ENCODE data around the gene OAT.

Gene OAT

DNA sequence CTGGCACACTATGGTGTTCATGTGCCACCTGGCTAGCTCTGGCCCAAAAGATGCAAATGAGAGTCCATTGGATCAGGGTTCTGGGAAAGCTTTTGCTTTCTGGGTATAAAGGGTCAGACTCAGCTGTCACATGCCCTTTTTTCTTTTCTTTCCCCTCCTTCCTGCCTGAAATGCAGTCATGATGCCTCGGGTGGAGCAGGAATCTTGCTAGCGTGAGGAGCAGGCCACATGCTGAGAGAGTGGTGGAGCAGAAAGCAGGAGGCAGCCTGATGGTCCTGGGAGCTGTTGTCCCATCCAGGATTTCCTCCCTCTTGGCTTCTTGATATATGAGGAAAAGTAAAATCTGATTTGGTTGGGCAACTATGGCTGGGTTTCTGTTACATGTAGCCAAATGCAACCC lies 40.2 kb upstream of the OAT start:
- peaks cover 14% of the 10 kb centered on the region for H3K4me1 ChIP-seq (ENCODE audit: insufficient read depth, low read length)
- peaks cover 5% of the 10 kb centered on the region for H3K79me2 ChIP-seq (ENCODE audit: insufficient read depth, low read length)
- H4K20me1 ChIP-seq (ENCODE audit: insufficient read depth, low read length), result no peaks in the 10 kb centered on the region
- TF ChIP-seq CTCF (IDR thresholded peaks at IDR 0.05; ENCODE audit: borderline replicate concordance, extremely low read depth, low read length, poor library complexity, severe bottlenecking) (no peak), EZH2 (IDR thresholded peaks at IDR 0.05; ENCODE audit: borderline replicate concordance, low read depth, low read length, severe bottlenecking) (no peak)
- H3K4me2 ChIP-seq (ENCODE audit: insufficient read depth, low read length), result no peak overlapping the region
- peak overlapping the region; percentile 30; the same call in 1 of the 2 replicates for H2AFZ ChIP-seq (ENCODE audit: low read depth, low read length)
- no peak overlapping the region for H3K4me3 ChIP-seq (ENCODE audit: low read depth in 1 of 2, low read length in 2 of 2)
- H3K9me3 ChIP-seq (ENCODE audit: insufficient read depth, low read length, severe bottlenecking), result no peaks in the 10 kb centered on the region
- ATAC-seq (ENCODE audit: insufficient read depth, low read depth), result no peak
- H3K27me3 ChIP-seq (ENCODE audit: insufficient read depth, low read length, poor library complexity), result peaks cover 16% of the 10 kb centered on the region
- H3K9ac ChIP-seq (ENCODE audit: low read depth, low read length), result no peak overlapping the region
- no peaks in the 10 kb centered on the region for H3K36me3 ChIP-seq (ENCODE audit: insufficient read depth, low read length)
- no peak overlapping the region for H3K27ac ChIP-seq (ENCODE audit: low read length)
- no peak for DNase-seq

DNA sequence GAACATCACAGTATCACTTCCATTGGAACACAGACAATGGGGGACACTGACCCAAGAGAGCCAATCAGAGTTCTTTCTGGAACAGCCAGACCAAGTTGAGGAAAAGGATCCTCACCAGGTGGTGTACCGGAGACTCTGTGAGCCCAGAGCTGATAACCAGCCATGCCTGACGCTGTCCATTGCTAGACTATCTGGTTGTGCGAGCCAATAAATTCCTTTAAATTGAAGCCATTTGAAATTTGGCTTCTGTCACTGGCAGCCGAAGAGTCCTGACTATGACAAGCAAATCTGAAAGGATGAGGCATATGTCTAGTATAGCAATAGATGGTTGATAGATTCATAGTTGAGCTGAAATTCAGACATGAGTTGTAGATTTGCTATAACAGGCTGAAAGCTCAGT lies 39.8 kb upstream of the OAT start:
- H3K27ac ChIP-seq (ENCODE audit: low read length), result no peak overlapping the region
- no peaks in the 10 kb centered on the region for H3K36me3 ChIP-seq (ENCODE audit: insufficient read depth, low read length)
- H3K4me2 ChIP-seq (ENCODE audit: insufficient read depth, low read length), result no peak overlapping the region
- H4K20me1 ChIP-seq (ENCODE audit: insufficient read depth, low read length), result no peaks in the 10 kb centered on the region
- peaks cover 16% of the 10 kb centered on the region for H3K27me3 ChIP-seq (ENCODE audit: insufficient read depth, low read length, poor library complexity)
- peaks cover 5% of the 10 kb centered on the region for H3K79me2 ChIP-seq (ENCODE audit: insufficient read depth, low read length)
- H3K4me3 ChIP-seq (ENCODE audit: low read depth in 1 of 2, low read length in 2 of 2), result no peak overlapping the region
- no peak overlapping the region for H3K9ac ChIP-seq (ENCODE audit: low read depth, low read length)
- no peak for DNase-seq
- no peak for ATAC-seq (ENCODE audit: insufficient read depth, low read depth)
- H3K9me3 ChIP-seq (ENCODE audit: insufficient read depth, low read length, severe bottlenecking), result no peaks in the 10 kb centered on the region
- TF ChIP-seq CTCF (IDR thresholded peaks at IDR 0.05; ENCODE audit: borderline replicate concordance, extremely low read depth, low read length, poor library complexity, severe bottlenecking) (no peak), EZH2 (IDR thresholded peaks at IDR 0.05; ENCODE audit: borderline replicate concordance, low read depth, low read length, severe bottlenecking) (no peak)
- H2AFZ ChIP-seq (ENCODE audit: low read depth, low read length), result no peak overlapping the region
- H3K4me1 ChIP-seq (ENCODE audit: insufficient read depth, low read length), result peaks cover 14% of the 10 kb centered on the region

DNA sequence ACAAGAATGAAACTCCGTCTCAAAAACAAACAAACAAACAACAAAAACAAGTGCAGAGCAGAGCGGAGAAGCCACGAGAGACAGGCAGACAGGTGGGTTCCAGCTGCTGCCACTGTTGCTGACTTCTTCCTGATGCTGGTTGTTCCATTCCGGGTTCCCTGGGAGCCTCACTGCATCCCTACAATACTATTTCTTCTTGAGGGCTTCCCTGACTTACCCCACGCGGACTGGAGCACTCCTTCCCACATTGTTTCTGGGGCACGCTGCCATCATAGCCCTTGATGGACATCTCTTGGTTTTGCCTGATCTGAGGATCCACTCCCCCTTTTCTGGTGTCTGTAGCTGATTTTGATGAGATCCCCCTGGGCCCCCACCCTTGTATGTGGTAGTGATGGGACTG lies 36.7 kb upstream of the OAT start:
- Histone ChIP-seq H4K20me1 (ENCODE audit: insufficient read depth, low read length) (no peaks in the 10 kb centered on the region), H2AFZ (ENCODE audit: low read depth, low read length) (no peak overlapping the region), H3K9ac (ENCODE audit: low read depth, low read length) (no peak overlapping the region), H3K4me3 (ENCODE audit: low read depth in 1 of 2, low read length in 2 of 2) (no peak overlapping the region), H3K36me3 (ENCODE audit: insufficient read depth, low read length) (no peaks in the 10 kb centered on the region), H3K4me2 (ENCODE audit: insufficient read depth, low read length) (no peak overlapping the region), H3K9me3 (ENCODE audit: insufficient read depth, low read length, severe bottlenecking) (no peaks in the 10 kb centered on the region), H3K27ac (ENCODE audit: low read length) (no peak overlapping the region), H3K79me2 (ENCODE audit: insufficient read depth, low read length) (no peaks in the 10 kb centered on the region), H3K4me1 (ENCODE audit: insufficient read depth, low read length) (no peaks in the 10 kb centered on the region), H3K27me3 (ENCODE audit: insufficient read depth, low read length, poor library complexity) (peaks cover 33% of the 10 kb centered on the region)
- ATAC-seq (ENCODE audit: insufficient read depth, low read depth) (no peak), DNase-seq (no peak)
- TF ChIP-seq EZH2 (IDR thresholded peaks at IDR 0.05; ENCODE audit: borderline replicate concordance, low read depth, low read length, severe bottlenecking) (no peak), CTCF (IDR thresholded peaks at IDR 0.05; ENCODE audit: borderline replicate concordance, extremely low read depth, low read length, poor library complexity, severe bottlenecking) (no peak)
